IMR-90 (cell line): Measurements from ENCODE around the gene ZNF423. TPM values are rescaled to one million over a fixed set of nuclear protein-coding genes. Genes with fewer than 3 reads are reported as not detected.

Experiments
- ATAC-seq: fragments of 200-7000 bp; cut with Tn5 transposase; 2 replicates; pipeline ENCODE4 v1.9.1; 2020; ENCODE audit warnings: low read depth, mild to moderate bottlenecking, moderate library complexity
- BruUV-seq: library from RNA; stranded (reverse); fragments of 400-500 nt; replicated peaks from 2 replicates; lab custom pipeline; 2021; lab: Mats Ljungman, UMichigan
- CTCF ChIA-PET: fragments of 300-600 bp; formaldehyde crosslinking; extraction: SDS; loops from one replicate; lab custom pipeline; 2021; ENCODE audit warnings: antibody characterized with exemption; lab: Yijun Ruan, JAX
- POLR2A ChIA-PET: fragments of 300-600 bp; sonication (Branson Sonifier 250); formaldehyde crosslinking; loops from one replicate; lab custom pipeline; 2022; ENCODE audit warnings: antibody characterized with exemption; ENCODE audit not compliant: unreplicated experiment; lab: Charles Lee
- DNase-seq: peaks from one replicate; pipeline ENCODE4 v3.0.0; 2013
- H2AFZ ChIP-seq: replicated peaks from 2 replicates; pipeline ENCODE3; 2013; ENCODE audit warnings: low read length, mild to moderate bottlenecking; ENCODE audit not compliant: poor library complexity
- H2AK5ac ChIP-seq: 2 replicates; pipeline ENCODE4 v1.6.1; 2013; ENCODE audit warnings: low read depth, low read length, inconsistent platforms
- H2AK9ac ChIP-seq: replicated peaks from 2 replicates; pipeline ENCODE3; 2013; ENCODE audit warnings: mild to moderate bottlenecking, low read depth, low read length, moderate library complexity; ENCODE audit not compliant: poor library complexity
- H2BK120ac ChIP-seq: 2 replicates; pipeline ENCODE4 v1.6.1; 2013; ENCODE audit warnings: low read depth, low read length, inconsistent platforms
- H2BK15ac ChIP-seq: 3 replicates; pipeline ENCODE4 v1.6.1; 2013; ENCODE audit warnings: low read depth, low read length, inconsistent platforms
- H2BK20ac ChIP-seq: 2 replicates; pipeline ENCODE4 v1.6.1; 2013; ENCODE audit warnings: low read depth, mild to moderate bottlenecking, inconsistent platforms, low read length, moderate library complexity
- H2BK5ac ChIP-seq: 2 replicates; pipeline ENCODE4 v1.6.1; 2013; ENCODE audit warnings: mild to moderate bottlenecking, low read depth, low read length, inconsistent platforms; ENCODE audit not compliant: poor library complexity, severe bottlenecking
- H3K14ac ChIP-seq: replicated peaks from 2 replicates; pipeline ENCODE4 v1.6.1; 2013; ENCODE audit warnings: low read depth, low read length, inconsistent platforms
- H3K18ac ChIP-seq: 2 replicates; pipeline ENCODE4 v1.6.1; 2013; ENCODE audit warnings: low read depth, low read length, control low read depth
- H3K23ac ChIP-seq: 2 replicates; pipeline ENCODE4 v1.6.1; 2013; ENCODE audit warnings: low read depth, low read length, inconsistent platforms
- H3K27ac ChIP-seq: 2 replicates; pipeline ENCODE4 v1.5.1; 2013; ENCODE audit warnings: mild to moderate bottlenecking, control low read depth, low read length; ENCODE audit not compliant: insufficient read depth
- H3K27me3 ChIP-seq: 2 replicates; pipeline ENCODE4 v1.6.1; 2013; ENCODE audit warnings: low read length; ENCODE audit not compliant: control insufficient read depth, insufficient read depth
- H3K36me3 ChIP-seq: 2 replicates; pipeline ENCODE4 v1.6.1; 2013; ENCODE audit warnings: low read length, mixed read lengths; ENCODE audit not compliant: control insufficient read depth, insufficient read depth
- H3K4ac ChIP-seq: 2 replicates; pipeline ENCODE4 v1.6.1; 2013; ENCODE audit warnings: low read depth, low read length, inconsistent platforms
- H3K4me1 ChIP-seq: 2 replicates; pipeline ENCODE4 v1.6.1; 2013; ENCODE audit warnings: low read length, mixed read lengths; ENCODE audit not compliant: control insufficient read depth, insufficient read depth
- H3K4me2 ChIP-seq: 2 replicates; pipeline ENCODE4 v1.6.1; 2013; ENCODE audit warnings: low read depth, mild to moderate bottlenecking, control low read depth, low read length, moderate library complexity
- H3K4me3 ChIP-seq: 2 replicates; pipeline ENCODE4 v1.5.1; 2013; ENCODE audit warnings: low read depth, mild to moderate bottlenecking, control low read depth, low read length, moderate library complexity; ENCODE audit not compliant: insufficient read depth
- H3K56ac ChIP-seq: 2 replicates; pipeline ENCODE4 v1.6.1; 2013; ENCODE audit warnings: low read length, inconsistent platforms; ENCODE audit not compliant: insufficient read depth; ENCODE audit errors: extremely low read depth
- H3K79me1 ChIP-seq, 2 experiments: 2 replicates each; pipeline ENCODE4 v1.6.1; 2013; ENCODE audit warnings: low read length in 2 of 2, inconsistent platforms in 1 of 2, low read depth in 1 of 2
- H3K9ac ChIP-seq: 2 replicates; pipeline ENCODE4 v1.6.1; 2013; ENCODE audit warnings: low read depth, low read length, control low read depth
- H3K9me1 ChIP-seq: 2 replicates; pipeline ENCODE4 v1.6.1; 2013; ENCODE audit warnings: low read length, inconsistent platforms; ENCODE audit not compliant: insufficient read depth
- H3K9me3 ChIP-seq: 2 replicates; pipeline ENCODE4 v1.6.1; 2013; ENCODE audit warnings: low read length; ENCODE audit not compliant: control insufficient read depth, insufficient read depth
- H4K20me1 ChIP-seq: 2 replicates; pipeline ENCODE4 v1.6.1; 2013; ENCODE audit warnings: low read length, inconsistent platforms; ENCODE audit not compliant: insufficient read depth
- H4K5ac ChIP-seq: 2 replicates; pipeline ENCODE4 v1.6.1; 2013; ENCODE audit warnings: mild to moderate bottlenecking, low read depth, low read length, control low read depth
- H4K8ac ChIP-seq, 2 experiments: 2 replicates each; pipeline ENCODE4 v1.6.1; 2013; ENCODE audit warnings: low read depth in 2 of 2, low read length in 2 of 2, control low read depth in 1 of 2, inconsistent platforms in 1 of 2
- H4K91ac ChIP-seq: 2 replicates; pipeline ENCODE4 v1.6.1; 2013; ENCODE audit warnings: low read depth, low read length, inconsistent platforms; ENCODE audit not compliant: insufficient read depth
- BHLHE40 ChIP-seq: fragments of 150-350 bp; IDR thresholded peaks from 2 replicates; pipeline ENCODE4 v1.6.1; 2016; ENCODE audit warnings: mild to moderate bottlenecking, low read depth, low read length
- CEBPB ChIP-seq: IDR thresholded peaks from 2 replicates; pipeline ENCODE4 v1.6.1; 2012; ENCODE audit warnings: low read depth, low read length, improper control_type of control experiment
- CHD1 ChIP-seq: IDR thresholded peaks from 2 replicates; pipeline ENCODE4 v1.6.1; 2012; ENCODE audit warnings: low read depth, low read length, improper control_type of control experiment
- ELK1 ChIP-seq: fragments of 150-350 bp; IDR thresholded peaks from 2 replicates; pipeline ENCODE4 v1.6.1; 2016; ENCODE audit warnings: low read depth, mild to moderate bottlenecking, low read length, moderate library complexity, borderline replicate concordance
- MAFK ChIP-seq: IDR thresholded peaks from 2 replicates; pipeline ENCODE4 v1.6.1; 2012; ENCODE audit warnings: low read depth, low read length, improper control_type of control experiment
- MAZ ChIP-seq: IDR thresholded peaks from 2 replicates; pipeline ENCODE4 v1.6.1; 2012; ENCODE audit warnings: low read depth, mild to moderate bottlenecking, low read length, improper control_type of control experiment, moderate library complexity, borderline replicate concordance
- MXI1 ChIP-seq: IDR thresholded peaks from 2 replicates; pipeline ENCODE4 v1.6.1; 2012; ENCODE audit warnings: low read depth, mild to moderate bottlenecking, low read length, moderate library complexity, borderline replicate concordance
- NFE2L2 ChIP-seq: fragments of 150-350 bp; IDR thresholded peaks from 2 replicates; pipeline ENCODE4 v1.6.1; 2016; ENCODE audit warnings: low read depth, mild to moderate bottlenecking, low read length
- POLR2A ChIP-seq: IDR thresholded peaks from 2 replicates; pipeline ENCODE4 v1.6.1; 2012; ENCODE audit warnings: mild to moderate bottlenecking, low read depth, low read length
- RAD21 ChIP-seq: IDR thresholded peaks from 2 replicates; pipeline ENCODE4 v1.6.1; 2012; ENCODE audit warnings: low read length, improper control_type of control experiment
- RCOR1 ChIP-seq: IDR thresholded peaks from 2 replicates; pipeline ENCODE4 v1.6.1; 2012; ENCODE audit warnings: mild to moderate bottlenecking, low read length, improper control_type of control experiment; ENCODE audit not compliant: insufficient replicate concordance
- RFX5 ChIP-seq: IDR thresholded peaks from 2 replicates; pipeline ENCODE4 v1.8.0; 2012; ENCODE audit warnings: low read depth, mild to moderate bottlenecking, low read length, moderate library complexity
- SMC3 ChIP-seq: fragments of 150-350 bp; IDR thresholded peaks from 2 replicates; pipeline ENCODE4 v1.6.1; 2016; ENCODE audit warnings: low read depth, mild to moderate bottlenecking, antibody characterized with exemption, low read length, moderate library complexity
- USF2 ChIP-seq: fragments of 150-350 bp; IDR thresholded peaks from 2 replicates; pipeline ENCODE4 v1.6.1; 2017; ENCODE audit warnings: mild to moderate bottlenecking, antibody characterized with exemption, low read length, low read depth
- WGBS, 2 experiments: methylation state at CpG; one replicate each; pipeline versions ENCODE4 v1.1.5 to v1.1.7; 2013; ENCODE audit warnings: missing lambda C conversion rate in 2 of 2; ENCODE audit not compliant: insufficient read length in 1 of 2; ENCODE audit errors: extremely low coverage in 2 of 2; 5-methylcytosine and 5-hydroxymethylcytosine counted together
- dilution Hi-C: fragments of 300-500 bp; cut with HindIII; formaldehyde crosslinking; loops from one replicate; pipeline ENCODE4 v1.14.3; 2018; ENCODE audit warnings: low sequenced_read_pairs; ENCODE audit not compliant: unreplicated experiment
- in situ Hi-C: fragments of 300-500 bp; cut with MboI; formaldehyde crosslinking; loops from 3 replicates; pipeline ENCODE4 v1.14.3; 2019; ENCODE audit warnings: low sequenced_read_pairs, inconsistent platforms, mixed read lengths
- intact Hi-C: fragments of 100-400 bp; cut with micrococcal nuclease; formaldehyde crosslinking; loops from 2 replicates; pipeline ENCODE4 v1.10.0; 2022
- polyA plus RNA-seq, 3 experiments: library from polyadenylated mRNA; depleted of rRNA; stranded (reverse); fragments of >200 nt; gene quantifications; 2 replicates each; pipeline ENCODE4 v1.2.3, GENCODE V29; 2012; ENCODE audit warnings: low replicate concordance in 1 of 3
- total RNA-seq: library from RNA; depleted of rRNA; stranded (reverse); fragments of >200 nt; gene quantifications from 2 replicates; pipeline ENCODE4 v1.2.3, GENCODE V29; 2012
- TF ChIP-seq, protein P1 (sequence below): conservative IDR thresholded peaks from 2 replicates; pipeline ENCODE4 v1.5.1; 2012; ENCODE audit warnings: mild to moderate bottlenecking, low read depth, low read length, improper control_type of control experiment

ZNF423 gene
- total and polyA plus RNA-seq, 2 of the 4 experiments (the other 2 are of a cell fraction), result under 0.01 to 0.10 TPM

DNA sequence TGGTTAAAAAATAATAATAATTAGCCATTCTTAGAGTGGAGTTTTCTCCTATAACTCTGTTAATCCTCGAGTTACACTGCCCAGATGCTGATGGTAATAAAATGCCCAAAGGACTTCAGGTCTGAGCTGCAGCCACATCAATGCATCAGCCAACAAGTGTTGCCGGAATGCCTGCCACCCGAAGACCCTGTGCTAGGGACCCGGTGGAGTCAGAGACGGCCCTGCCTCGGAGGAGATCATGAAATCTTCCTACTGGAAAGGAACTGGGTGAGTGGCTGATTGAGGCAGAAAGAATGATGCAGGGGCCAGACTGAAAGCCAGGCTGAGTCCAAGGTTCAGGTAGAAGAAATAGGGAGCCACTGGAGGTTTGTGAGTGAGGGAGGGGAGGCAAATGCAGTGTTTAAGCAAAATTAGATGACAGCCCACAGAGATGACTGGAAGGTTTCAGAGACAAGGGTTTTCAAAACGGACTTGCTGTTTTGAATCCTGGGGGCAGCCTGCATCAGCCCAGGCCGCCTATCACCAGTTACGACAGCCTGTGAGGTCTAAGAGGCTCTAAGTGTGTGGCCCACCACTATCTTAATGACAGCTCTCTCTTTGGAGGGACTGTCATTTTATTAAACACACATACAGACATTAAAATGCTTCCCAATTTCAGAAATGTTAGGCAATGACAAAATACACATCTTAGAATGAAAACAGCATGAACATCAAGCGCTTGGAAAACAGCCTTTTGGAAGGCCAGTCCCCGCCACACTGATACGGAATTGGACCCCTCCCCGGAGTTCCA is 100.0 kb downstream of the ZNF423 start:
- in situ Hi-C loops (no loop called here), dilution Hi-C loops (no loop called here), intact Hi-C loops (loop anchor here (1.0 to 2.0 kb wide), 2 partner anchors 147 to 200 kb away; no protein-coding TSS in a partner anchor)
- POLR2A ChIA-PET, result no interaction called here
- H3K9me1 ChIP-seq, result no peaks in the 10 kb centered on the region
- no peak overlapping the region for H3K23ac ChIP-seq
- H3K4me1 ChIP-seq, result no peaks in the 10 kb centered on the region
- no peak overlapping the region for H3K9ac ChIP-seq
- H3K27me3 ChIP-seq, result peaks cover 12% of the 10 kb centered on the region; the same call in 1 of the 2 replicates
- H3K79me1 ChIP-seq, result no peaks in the 10 kb centered on the region
- H2BK120ac ChIP-seq, result no peak overlapping the region
- no peak overlapping the region for H2AK9ac ChIP-seq
- no peak overlapping the region for H2BK15ac ChIP-seq
- H3K14ac ChIP-seq, result no peak overlapping the region
- H3K4ac ChIP-seq, result no peak overlapping the region
- no peak overlapping the region for H3K56ac ChIP-seq
- H3K4me2 ChIP-seq, result no peak overlapping the region
- H3K4me3 ChIP-seq, result no peak overlapping the region
- no peak overlapping the region for H4K5ac ChIP-seq
- WGBS, 2 experiments, result 80% methylated on average over 1 of the region's 13 CpGs; no CpG with 5 or more reads in 1 of the 2 experiments
- H3K9me3 ChIP-seq, result no peaks in the 10 kb centered on the region
- no peak overlapping the region for H2BK20ac ChIP-seq
- no peak overlapping the region for H3K18ac ChIP-seq
- no peak overlapping the region for H3K27ac ChIP-seq
- CTCF ChIA-PET, result interaction anchor here (0.7 kb wide), 1 partner anchor 135 kb away, joined by 3 read pairs; no protein-coding TSS in a partner anchor
- H2AFZ ChIP-seq, result no peak overlapping the region
- H4K20me1 ChIP-seq, result no peaks in the 10 kb centered on the region
- ATAC-seq (no peak), DNase-seq (no peak)
- H2AK5ac ChIP-seq, result no peak overlapping the region
- no peak overlapping the region for H4K8ac ChIP-seq
- H3K36me3 ChIP-seq, result no peaks in the 10 kb centered on the region
- H2BK5ac ChIP-seq, result no peak overlapping the region
- BruUV-seq, result no TSS peak
- H4K91ac ChIP-seq, result no peak overlapping the region
- TF ChIP-seq RFX5 (no peak), MXI1 (no peak), NFE2L2 (no peak), CEBPB (no peak), CHD1 (no peak), SMC3 (no peak), RAD21 (no peak), MAZ (no peak), USF2 (no peak), ELK1 (no peak), MAFK (no peak), POLR2A (no peak), BHLHE40 (no peak), RCOR1 (no peak)
- TF ChIP-seq, protein P1, sequence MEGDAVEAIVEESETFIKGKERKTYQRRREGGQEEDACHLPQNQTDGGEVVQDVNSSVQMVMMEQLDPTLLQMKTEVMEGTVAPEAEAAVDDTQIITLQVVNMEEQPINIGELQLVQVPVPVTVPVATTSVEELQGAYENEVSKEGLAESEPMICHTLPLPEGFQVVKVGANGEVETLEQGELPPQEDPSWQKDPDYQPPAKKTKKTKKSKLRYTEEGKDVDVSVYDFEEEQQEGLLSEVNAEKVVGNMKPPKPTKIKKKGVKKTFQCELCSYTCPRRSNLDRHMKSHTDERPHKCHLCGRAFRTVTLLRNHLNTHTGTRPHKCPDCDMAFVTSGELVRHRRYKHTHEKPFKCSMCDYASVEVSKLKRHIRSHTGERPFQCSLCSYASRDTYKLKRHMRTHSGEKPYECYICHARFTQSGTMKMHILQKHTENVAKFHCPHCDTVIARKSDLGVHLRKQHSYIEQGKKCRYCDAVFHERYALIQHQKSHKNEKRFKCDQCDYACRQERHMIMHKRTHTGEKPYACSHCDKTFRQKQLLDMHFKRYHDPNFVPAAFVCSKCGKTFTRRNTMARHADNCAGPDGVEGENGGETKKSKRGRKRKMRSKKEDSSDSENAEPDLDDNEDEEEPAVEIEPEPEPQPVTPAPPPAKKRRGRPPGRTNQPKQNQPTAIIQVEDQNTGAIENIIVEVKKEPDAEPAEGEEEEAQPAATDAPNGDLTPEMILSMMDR, result no peak
